ENCODE measurements around the gene SBDS.
"Not testable (repeated sequence)": the region's sequence is repeated elsewhere in the genome, so short reads cannot be mapped to it uniquely, and the experiment has no call there.

SBDS gene

DNA sequence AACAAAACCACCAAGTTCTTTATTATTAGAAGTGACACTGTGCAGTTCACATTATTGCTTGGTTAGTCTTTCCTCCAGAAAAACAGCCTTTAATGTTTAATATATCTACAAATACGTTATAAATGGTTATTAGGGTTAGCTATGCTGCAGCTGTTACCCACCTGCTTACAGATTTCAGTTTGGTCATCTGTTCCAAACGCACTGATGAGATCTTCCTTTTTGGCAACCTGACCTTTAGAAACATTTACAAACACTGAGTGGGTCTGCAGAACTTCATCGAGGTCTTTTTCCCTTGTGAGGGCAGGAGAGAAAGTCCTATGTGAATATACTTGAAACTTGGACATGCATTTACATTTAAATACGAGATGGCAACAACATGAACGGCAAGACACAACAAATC, 1.3 kb downstream of the SBDS start:
- not testable (repeated sequence) for DNase-seq

DNA sequence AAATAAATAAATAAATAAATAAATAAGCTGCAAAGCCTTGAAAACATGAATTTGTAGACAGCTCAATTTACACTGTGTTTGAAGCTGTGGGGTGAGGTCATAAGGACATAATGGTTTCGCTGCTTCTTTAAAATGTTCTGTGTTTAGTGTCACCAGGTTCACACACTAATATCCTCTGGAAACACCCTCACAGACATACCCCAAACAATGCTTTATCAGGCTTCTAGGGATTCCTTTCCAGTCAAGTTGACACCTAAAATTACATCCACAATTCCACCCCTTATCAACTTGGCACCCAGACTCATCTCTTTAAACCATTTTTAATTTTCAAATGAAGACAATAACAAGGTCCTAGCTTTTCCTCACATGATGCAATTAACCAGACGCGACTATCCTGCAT, 5.8 kb downstream of the SBDS start:
- DNase-seq = not testable (repeated sequence)

DNA sequence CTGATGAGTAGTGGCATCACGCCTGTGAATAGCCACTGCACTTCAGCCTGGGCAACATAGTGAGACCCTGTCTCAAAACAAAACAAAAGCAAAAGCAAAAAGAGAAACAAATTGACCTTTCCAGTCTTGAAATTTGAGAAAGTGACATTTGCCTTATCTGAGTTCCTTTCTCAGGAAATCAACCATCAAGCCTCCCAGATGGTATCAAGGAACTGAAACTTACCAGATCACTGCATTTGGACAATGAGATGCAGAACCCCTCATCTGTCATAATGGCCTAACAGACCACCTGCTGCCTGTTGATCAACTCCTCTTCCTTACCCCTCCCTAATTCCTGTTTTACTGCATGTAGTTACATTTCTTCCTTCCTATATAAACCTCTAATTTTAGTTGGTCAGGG, 15.1 kb downstream of the SBDS start:
- not testable (repeated sequence) for DNase-seq

DNA sequence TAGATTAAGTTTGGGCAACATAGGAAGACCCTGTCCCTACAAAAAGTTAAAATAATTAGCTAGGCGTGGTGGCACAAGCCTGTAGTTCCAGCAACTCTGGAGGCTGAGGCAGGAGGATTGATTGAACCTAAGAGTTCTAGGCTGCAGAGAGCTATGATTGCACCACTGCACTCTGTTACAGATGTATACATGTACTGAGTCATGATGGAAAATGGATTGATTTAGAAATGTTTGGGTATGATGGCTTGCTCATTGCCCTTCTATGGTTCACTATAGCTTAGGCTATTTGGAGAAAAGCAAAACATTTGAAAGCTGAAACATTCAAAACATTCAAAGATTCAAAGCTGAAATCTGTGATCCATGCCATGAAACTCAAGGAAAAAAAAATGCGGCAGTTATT, 16.4 kb downstream of the SBDS start:
- DNase-seq = not testable (repeated sequence)

DNA sequence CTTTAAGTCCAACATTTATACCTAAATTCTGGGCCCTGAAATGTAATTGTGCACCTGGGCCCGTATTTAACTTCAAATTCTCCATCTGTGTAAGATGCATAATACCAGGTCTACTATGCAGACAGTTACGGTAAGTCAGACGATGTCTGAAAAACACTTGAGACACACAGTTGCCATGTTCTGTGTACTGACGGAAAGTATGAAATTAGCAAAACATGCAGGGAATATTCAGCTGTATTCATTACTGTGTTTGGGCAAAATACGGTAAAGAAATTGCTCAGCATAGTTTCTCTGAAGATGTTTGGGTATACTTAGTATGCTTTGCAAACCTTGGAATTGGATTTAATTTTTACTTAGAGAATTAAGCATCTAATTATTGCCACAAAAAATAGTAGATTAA, 17.1 kb downstream of the SBDS start:
- not testable (repeated sequence) for DNase-seq

DNA sequence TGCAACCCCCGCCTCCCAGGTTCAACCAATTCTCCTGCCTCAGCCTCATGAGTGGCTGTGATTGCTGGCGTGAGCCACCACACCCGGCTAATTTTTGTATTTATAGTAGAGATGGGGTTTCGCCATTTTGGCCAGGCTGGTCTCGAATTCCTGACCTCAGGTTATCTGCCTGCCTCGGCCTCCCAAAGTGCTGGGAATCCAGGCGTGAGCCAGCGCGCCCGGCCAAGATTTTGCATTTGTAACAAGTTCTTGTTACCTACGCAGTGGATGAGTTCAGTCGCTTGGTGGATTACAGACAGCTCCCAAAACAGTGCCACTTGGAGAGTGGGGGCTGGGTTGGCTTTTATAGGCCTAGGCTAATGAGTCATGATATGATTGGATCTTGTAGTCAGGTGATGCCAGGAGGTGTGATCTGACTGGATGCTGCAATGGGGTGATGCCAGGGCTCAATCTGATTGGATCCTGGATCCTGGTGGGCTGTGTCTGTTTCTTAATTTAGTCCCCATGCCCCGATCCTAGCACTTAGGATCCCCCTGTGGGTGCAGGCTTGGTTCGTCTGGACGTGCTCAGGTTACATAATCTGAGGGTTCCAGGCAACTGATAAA, 20.3 kb downstream of the SBDS start:
- DNase-seq = no peak

DNA sequence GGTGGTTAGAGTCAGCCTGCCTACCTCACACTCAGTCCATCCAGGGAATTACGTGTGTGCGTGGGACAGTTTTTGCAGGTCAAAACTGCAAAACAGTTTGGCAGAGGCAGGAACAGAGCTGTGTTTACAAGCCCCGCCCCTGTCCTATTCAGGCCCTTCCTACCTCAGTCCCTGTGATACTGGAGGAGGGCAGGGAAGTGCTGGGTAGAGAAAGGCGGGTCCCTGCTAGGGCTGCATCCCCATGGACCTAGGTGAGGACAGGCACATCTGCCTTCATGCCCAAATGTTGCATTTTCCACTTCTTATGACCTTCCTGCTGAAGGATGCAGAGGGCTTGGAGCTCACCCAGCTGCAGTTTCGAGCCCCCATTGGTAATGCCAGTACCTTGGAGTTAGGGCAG, 25.1 kb downstream of the SBDS start:
- DNase-seq = no peak

DNA sequence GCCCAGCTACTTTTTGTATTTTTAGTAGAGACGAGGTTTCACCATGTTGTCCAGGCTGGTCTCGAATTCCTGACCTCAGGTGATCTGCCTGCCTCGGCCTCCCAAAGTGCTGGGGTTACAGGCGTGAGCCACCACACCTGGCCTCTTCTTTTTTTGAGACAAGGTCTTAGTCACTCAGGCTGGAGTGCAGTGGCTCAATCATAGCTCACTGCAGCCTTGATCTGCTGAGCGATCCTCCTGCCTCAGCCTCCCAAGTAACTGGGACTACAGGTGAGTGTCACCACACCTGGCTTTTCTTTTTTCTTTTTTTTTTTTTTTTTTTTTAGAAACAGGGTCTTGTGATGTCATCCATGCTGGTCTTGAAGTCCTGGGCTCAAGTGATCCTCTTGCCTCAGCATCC, 26.4 kb downstream of the SBDS start:
- DNase-seq = not testable (repeated sequence)

DNA sequence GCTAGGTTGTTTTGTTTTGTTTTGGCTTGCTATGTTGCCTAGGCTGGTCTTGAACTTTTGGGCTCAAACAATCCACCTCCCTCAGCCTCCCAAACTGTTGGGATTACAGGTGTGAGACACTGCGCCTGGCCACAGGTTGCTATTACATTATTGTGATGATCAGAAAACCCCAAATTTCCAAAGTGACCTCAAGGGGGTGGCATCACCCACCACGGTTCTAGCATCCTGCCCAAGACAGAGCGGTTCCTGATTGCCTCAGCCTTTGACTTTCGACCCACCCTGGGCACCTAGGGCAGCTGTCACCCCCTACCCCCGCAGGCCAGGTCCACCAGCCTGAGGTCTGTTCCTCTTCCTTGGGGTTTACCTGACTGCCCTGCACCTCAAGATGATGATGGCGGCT, 28.4 kb downstream of the SBDS start:
- DNase-seq = no peak

DNA sequence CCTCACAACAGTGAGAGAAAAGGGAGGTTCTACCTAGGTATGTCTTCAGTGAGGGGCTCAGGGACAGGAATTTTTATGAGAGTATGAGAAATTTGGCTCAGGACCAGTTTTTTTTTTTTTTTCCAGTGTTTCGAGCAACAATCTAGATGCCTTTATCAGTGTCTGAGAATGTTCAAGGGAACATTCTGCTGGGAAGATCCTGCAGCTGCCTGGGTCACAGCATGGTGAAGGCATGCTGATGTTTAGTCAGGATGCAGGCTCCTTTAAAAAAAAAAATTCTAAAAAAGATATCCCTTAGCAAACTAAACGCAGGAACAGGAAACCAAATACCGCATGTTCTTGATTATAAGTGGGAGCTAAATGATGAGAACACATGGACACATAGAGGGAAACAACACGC, 31.0 kb downstream of the SBDS start:
- DNase-seq = no peak

DNA sequence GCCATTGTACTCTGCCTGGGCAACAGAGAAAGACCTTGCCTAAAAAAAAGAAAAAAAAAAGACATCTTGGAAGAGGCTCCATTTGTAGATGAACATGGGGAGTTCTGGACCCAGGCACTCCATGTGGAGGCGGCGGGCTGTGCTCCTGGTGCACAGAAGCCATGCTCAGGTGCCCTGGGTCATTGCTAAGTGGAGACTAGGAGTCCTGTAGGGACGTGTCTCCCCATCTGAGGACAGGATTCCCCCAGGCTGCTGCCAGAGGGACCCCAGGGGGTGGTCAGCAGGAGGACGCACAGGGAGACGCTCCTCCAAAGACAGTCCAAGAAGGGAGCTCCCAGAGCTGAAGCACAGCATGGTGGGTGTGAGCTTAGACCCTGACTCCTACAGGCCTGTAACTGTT, 34.3 kb downstream of the SBDS start:
- DNase-seq = no peak

DNA sequence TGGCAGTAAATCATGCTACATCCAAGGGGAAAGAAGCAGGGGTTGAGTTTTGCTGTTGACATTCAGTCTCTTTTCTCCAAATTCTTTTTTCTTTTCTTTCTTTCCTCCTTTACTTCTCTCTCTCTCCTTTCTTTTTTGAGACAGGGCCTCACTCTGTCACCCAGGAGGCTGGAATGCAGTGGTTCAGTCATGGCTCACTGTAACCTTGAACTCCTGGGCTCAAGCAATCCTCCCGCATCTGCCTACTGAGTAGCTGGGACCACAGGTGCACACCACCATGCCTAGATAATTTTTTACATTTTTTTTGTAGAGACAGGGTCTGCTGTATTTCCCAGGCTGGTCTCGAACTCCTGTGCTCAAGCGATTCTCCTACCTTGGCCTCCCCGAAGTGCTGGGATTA, 35.2 kb downstream of the SBDS start:
- DNase-seq = no peak

DNA sequence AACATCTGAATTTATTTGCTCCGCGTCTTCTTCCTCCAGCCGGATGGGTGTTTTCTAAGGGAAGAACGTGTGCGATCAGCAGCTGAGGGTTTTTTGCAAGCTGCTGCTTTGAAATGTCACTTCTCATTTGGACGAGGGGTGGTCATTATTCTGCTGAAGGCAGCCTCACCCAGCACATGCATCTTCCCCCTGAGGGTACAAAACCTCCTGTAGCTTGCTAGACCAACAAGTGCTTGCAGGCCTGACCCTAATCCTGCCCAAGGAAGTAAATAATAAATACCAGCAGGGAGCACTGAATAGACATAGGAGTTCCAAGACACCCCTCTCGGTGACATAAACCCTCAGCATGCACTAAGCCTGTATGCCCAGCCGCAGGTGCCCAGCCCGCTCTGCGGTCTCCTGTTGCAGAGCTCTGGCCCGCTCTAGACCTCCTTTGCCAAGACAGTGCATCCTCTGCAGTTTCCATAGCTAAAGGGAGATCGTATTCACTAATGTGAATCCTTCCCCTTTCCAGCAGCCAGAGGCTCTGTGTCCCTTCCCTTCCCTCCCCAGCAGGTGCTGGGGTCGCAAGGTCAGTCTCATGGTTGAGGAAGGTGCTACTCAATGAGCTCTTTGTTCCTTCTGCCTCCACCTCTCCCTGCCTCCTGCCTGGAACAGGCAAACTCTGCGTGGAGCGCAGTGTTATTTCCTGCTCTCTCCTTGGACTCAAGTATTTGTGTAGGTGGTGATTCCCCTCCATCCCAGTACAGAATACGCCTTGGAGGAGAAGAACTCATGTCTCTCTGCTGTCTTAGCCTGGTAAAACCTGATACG, 36.6 kb downstream of the SBDS start:
- DNase-seq = no peak

DNA sequence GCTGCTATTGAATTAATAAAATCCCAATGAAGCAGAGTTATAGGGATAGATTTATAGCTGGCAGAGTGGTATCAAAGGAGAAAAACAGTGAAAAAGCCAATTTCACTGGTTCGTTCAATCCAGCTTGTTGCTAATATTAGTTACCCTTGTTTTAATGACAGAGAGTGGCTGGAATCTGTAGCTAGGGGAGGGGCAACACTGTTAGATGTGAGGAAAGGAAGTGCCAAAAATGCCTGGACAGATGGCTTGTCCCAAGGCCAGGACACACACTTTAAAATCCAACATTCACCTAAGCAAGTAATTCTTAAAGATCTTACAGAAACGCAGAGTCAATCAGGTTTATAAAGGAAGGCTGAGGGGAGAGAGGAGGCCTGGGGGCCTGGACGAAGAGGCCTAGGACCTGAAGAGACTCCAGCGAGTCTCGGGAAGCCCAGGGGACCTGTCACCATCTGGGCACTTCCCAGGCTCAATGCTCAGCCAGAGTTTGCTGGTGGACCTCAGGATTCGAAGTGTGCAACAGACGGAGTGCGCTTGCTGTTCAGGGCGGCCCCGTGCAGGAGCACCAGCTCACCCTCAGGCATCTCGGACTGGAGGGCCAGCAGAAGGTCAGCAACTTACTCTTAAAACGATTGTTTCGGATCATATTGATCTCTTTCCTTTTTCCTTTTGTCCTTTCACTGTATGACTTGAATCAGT, 37.6 kb downstream of the SBDS start:
- no peak for DNase-seq

DNA sequence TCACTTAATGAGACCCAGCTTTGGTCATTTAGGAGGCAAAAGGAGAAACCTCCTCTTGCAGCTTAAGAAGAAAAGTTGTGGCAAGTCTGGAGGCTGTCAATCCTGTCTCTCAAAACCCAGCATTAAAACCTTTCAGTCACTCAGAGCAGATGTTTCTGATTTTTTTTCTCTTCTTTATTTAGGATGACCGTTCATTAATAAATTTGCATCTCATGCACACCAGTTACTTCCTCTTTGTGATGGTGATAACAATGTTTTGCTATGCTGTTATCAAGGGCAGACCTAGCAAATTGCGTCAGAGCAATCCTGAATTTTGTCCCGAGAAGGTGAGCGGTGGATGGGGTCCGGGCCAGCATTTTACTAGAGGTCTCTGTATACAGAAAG, 42.4 kb downstream of the SBDS start:
- no peak for DNase-seq

DNA sequence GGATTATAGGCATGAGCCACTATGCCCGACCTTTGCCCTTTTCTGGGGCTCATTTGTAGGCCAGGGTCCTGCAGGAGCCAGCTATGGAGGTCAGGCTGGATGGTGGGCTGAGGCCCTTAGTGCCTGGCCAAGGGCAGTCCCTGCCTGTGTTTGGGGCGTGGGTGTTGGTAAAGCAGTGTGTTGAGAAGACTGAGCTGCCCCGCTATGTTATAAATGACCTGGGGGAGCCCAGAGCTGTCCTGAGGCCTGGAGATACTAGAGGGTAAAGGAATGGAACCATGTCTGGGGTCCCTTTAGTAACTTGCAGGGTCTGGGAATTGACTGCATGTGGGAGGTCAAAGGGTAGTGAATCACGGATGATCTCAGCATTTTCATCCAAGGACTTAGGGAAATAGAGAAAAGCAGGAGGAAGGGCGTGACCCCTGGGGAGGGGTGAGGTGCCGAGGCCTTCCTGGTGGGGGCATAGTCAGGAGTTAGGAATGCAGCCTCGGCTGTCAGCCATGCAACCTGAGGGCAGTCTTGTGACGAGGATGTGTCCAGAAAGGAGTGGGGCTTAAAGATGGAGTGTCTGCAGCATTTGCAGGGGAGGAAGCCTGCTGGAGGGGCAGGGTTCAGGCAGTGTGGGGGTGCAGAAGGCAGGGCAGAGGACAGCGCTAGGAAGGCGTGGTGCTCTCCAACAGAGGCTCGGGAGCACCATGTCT, 42.9 kb downstream of the SBDS start:
- no peak for DNase-seq

DNA sequence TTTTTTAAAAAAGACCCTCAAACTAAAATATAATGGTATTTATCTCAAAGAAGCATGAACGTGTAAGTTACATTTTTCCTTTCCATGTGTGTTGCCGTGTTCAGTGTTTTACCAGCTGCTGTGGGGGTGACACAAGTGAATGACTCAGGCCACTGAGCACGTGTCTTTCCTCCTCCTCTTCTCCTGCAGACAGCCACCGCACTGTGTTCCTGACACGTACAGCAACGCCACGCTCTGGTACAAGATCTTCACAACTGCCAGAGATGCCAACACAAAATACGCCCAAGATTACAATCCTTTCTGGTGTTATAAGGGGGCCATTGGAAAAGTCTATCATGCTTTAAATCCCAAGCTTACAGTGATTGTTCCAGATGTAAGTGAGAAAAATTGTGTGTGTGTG, 44.6 kb downstream of the SBDS start:
- no peak for DNase-seq

DNA sequence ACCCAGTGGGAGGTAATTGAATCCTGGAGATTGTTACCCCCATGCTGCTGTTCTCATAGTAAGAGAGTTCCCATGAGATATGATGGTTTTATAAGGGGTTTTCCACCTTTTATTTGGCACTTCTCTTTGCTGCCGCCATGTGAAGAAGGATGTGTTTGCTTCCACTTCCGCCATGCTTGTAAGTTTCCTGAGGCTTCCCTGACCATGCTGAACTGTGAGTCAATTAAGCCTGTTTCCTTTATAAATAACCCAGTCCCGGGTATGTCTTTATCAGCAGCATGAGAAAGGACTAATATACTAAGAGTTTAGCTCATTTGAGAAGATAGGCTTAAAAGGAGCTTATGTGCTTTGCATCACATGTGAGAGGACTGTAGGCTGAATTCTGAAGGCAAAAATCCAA, 45.1 kb downstream of the SBDS start:
- DNase-seq = no peak

DNA sequence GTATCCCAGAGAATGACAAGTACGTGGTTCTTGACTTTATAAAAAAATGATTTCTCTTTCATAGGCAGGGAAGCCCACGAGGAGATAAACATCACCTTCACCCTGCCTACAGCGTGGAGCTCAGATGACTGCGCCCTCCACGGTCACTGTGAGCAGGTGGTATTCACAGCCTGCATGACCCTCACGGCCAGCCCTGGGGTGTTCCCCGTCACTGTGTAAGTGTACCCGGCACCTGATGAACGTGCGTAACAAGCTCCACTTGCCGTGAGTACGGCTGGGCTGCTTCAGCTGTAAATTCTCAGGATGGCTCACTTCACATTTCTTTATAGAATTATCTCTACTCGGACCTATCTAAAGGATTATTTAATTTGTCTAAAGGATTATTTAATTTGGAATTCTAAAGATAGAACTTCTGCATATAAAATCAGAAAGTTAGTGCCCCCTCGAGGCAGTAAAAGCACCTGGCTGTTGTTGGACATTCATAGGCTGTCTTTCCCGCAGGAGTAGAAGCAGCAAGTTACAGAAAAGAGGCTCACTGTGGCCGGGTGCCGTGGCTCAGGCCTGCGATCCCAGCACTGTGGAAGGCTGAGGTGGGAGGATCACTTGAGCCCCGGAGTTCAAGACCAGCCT, 46.8 kb downstream of the SBDS start:
- DNase-seq = no peak

DNA sequence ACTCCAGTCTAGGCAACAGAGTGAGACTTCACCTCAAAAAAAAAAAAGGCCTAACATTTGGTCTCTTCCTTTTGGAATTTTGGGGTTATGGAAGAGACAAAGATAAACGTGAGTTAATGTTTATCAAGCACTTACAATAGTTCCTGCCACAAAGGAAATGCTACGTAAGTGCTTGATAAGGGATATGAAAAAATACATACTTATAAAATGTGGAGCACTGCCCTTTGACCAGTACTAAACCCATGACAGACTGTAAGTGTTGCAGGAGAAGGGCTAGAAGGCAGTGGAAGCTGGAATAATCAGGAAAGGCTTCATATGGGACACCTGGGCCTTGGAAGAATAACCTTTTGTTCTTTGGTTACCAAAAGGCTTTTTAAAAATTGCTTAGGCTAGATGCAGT, 48.8 kb downstream of the SBDS start:
- DNase-seq = no peak

DNA sequence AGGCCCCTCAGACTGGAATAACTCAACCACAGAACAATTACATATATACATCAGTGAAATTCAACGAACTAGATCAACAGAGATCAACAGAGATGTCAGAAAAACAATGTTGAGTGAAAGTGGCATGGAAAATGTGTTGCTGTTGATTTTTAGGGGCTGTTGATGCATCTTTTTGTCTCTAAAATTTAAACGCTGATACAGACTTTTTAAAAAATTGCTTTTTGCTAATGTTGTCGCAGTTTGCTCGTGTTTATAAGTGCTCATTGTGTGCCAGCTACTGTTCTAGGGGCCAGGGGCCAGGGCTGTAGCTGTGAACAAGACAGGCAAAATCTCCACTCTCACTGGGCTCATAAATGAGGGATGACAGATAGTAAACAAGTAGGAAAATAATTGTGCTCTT, 56.1 kb downstream of the SBDS start:
- DNase-seq = no peak

DNA sequence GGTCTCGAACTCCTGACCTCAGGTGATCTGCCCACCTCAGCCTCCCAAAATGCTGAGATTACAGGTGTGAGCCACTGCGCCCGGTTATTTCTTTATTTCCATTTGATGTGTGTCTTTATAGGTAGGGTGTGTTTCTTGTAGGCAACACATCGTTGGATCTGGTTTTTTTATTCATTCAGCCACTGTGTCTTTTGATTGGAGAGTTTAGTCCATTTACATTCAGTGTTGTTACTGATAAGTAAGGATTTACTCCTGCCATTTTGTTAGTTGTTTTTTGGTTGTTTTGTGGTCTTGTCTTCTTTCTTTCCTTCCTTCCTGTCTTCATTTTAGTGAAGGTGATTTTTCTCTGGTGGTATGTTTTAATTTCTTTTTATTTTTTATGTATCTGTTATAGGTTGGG, 57.4 kb downstream of the SBDS start:
- DNase-seq = no peak
